Astrocyte (in vitro differentiated cells and primary cell): Measurements from ENCODE around the gene SLC12A4. TPM values are rescaled to one million over a fixed set of nuclear protein-coding genes. Genes with fewer than 3 reads are reported as not detected.

ENCODE experiments used
- DNase-seq: peaks from one replicate; pipeline ENCODE4 v3.0.0-alpha.2; 2010; ENCODE audit warnings: low read depth
- FAIRE-seq: peaks from 2 replicates; lab custom pipeline; 2011; peaks lifted over from hg19 to GRCh38; lab: Jason Lieb, UNC
- H2AFZ ChIP-seq: 2 replicates; pipeline ENCODE4 v1.6.0; 2012; ENCODE audit warnings: low read depth, low read length, inconsistent platforms
- H3K27ac ChIP-seq: 2 replicates; pipeline ENCODE4 v1.5.1; 2011; ENCODE audit warnings: low read depth, low read length, inconsistent platforms
- H3K27me3 ChIP-seq: 2 replicates; pipeline ENCODE4 v1.6.0; 2011; ENCODE audit warnings: low read length, inconsistent platforms; ENCODE audit not compliant: insufficient read depth
- H3K36me3 ChIP-seq: 2 replicates; pipeline ENCODE4 v1.5.1; 2011; ENCODE audit warnings: low read length, inconsistent platforms; ENCODE audit not compliant: insufficient read depth
- H3K4me1 ChIP-seq: 2 replicates; pipeline ENCODE4 v1.5.1; 2011; ENCODE audit warnings: low read length, inconsistent platforms; ENCODE audit not compliant: insufficient read depth
- H3K4me2 ChIP-seq: 2 replicates; pipeline ENCODE4 v1.6.0; 2012; ENCODE audit warnings: low read length, inconsistent platforms
- H3K4me3 ChIP-seq: 2 replicates; pipeline ENCODE4 v1.5.1; 2011; ENCODE audit warnings: low read depth, mild to moderate bottlenecking, low read length, inconsistent platforms; ENCODE audit not compliant: insufficient read depth
- H3K79me2 ChIP-seq: 2 replicates; pipeline ENCODE4 v1.6.0; 2012; ENCODE audit warnings: mild to moderate bottlenecking, low read length, inconsistent platforms; ENCODE audit not compliant: insufficient read depth
- H3K9ac ChIP-seq: 2 replicates; pipeline ENCODE4 v1.6.0; 2012; ENCODE audit warnings: mild to moderate bottlenecking, low read length, inconsistent platforms
- H3K9me3 ChIP-seq: 2 replicates; pipeline ENCODE4 v1.5.1; 2012; ENCODE audit warnings: low read depth, mild to moderate bottlenecking, low read length, inconsistent platforms; ENCODE audit not compliant: insufficient read depth
- H4K20me1 ChIP-seq: 2 replicates; pipeline ENCODE4 v1.6.0; 2012; ENCODE audit warnings: low read length, inconsistent platforms; ENCODE audit not compliant: insufficient read depth
- H3K27ac Mint-ChIP-seq: one replicate; pipeline ENCODE4 v1.8.0; 2021; ENCODE audit warnings: mild to moderate bottlenecking, mixed read lengths; ENCODE audit not compliant: unreplicated experiment
- H3K27me3 Mint-ChIP-seq: one replicate; pipeline ENCODE4 v1.8.0; 2021; ENCODE audit warnings: low read depth, mixed read lengths; ENCODE audit not compliant: unreplicated experiment
- H3K36me3 Mint-ChIP-seq: one replicate; pipeline ENCODE4 v1.8.0; 2021; ENCODE audit warnings: low read depth, mixed read lengths; ENCODE audit not compliant: unreplicated experiment
- H3K4me1 Mint-ChIP-seq: one replicate; pipeline ENCODE4 v1.8.0; 2021; ENCODE audit warnings: low read depth, mixed read lengths; ENCODE audit not compliant: unreplicated experiment
- H3K4me3 Mint-ChIP-seq: one replicate; pipeline ENCODE4 v1.8.0; 2021; ENCODE audit warnings: mild to moderate bottlenecking, moderate library complexity, mixed read lengths; ENCODE audit not compliant: unreplicated experiment
- H3K9me3 Mint-ChIP-seq: one replicate; pipeline ENCODE4 v1.8.0; 2021; ENCODE audit warnings: mild to moderate bottlenecking, mixed read lengths; ENCODE audit not compliant: unreplicated experiment
- EZH2 ChIP-seq: IDR thresholded peaks from 2 replicates; pipeline ENCODE4 v1.6.1; 2012; ENCODE audit warnings: mild to moderate bottlenecking, low read length, inconsistent platforms; ENCODE audit not compliant: insufficient read depth
- total RNA-seq: library from RNA; stranded (reverse); gene quantifications from 2 replicates; pipeline ENCODE4 v1.2.1, GENCODE V29; 2021
- TF ChIP-seq, protein P1 (sequence below): IDR thresholded peaks from 2 replicates; pipeline ENCODE4 v1.5.1; 2011; ENCODE audit warnings: low read depth, mild to moderate bottlenecking, inconsistent platforms, low read length, moderate library complexity; ENCODE audit not compliant: insufficient read depth

Gene SLC12A4
- total RNA-seq, 1 donor from 2014 or later = 118 TPM

GRCh38 chr16:67924140-67924906 lies 44.1 kb downstream of the SLC12A4 start:
- Mint-ChIP-seq H3K27ac (no peak overlapping the region), H3K4me1 (peaks cover 9% of the 10 kb centered on the region), H3K27me3 (no peaks in the 10 kb centered on the region), H3K4me3 (no peak overlapping the region), H3K9me3 (no peaks in the 10 kb centered on the region), H3K36me3 (peaks cover 6% of the 10 kb centered on the region)
- TF ChIP-seq EZH2 = no peak
- TF ChIP-seq, protein P1, sequence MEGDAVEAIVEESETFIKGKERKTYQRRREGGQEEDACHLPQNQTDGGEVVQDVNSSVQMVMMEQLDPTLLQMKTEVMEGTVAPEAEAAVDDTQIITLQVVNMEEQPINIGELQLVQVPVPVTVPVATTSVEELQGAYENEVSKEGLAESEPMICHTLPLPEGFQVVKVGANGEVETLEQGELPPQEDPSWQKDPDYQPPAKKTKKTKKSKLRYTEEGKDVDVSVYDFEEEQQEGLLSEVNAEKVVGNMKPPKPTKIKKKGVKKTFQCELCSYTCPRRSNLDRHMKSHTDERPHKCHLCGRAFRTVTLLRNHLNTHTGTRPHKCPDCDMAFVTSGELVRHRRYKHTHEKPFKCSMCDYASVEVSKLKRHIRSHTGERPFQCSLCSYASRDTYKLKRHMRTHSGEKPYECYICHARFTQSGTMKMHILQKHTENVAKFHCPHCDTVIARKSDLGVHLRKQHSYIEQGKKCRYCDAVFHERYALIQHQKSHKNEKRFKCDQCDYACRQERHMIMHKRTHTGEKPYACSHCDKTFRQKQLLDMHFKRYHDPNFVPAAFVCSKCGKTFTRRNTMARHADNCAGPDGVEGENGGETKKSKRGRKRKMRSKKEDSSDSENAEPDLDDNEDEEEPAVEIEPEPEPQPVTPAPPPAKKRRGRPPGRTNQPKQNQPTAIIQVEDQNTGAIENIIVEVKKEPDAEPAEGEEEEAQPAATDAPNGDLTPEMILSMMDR = no peak
- Histone ChIP-seq H3K9me3 (no peaks in the 10 kb centered on the region), H4K20me1 (peaks cover 89% of the 10 kb centered on the region), H3K27me3 (no peaks in the 10 kb centered on the region), H3K27ac (no peak overlapping the region), H3K4me2 (no peak overlapping the region), H3K9ac (no peak overlapping the region), H3K4me1 (no peaks in the 10 kb centered on the region), H3K36me3 (no peaks in the 10 kb centered on the region), H3K79me2 (peaks cover 13% of the 10 kb centered on the region), H2AFZ (no peak overlapping the region), H3K4me3 (no peak overlapping the region)
- FAIRE-seq = no peak
- no peak for DNase-seq

DNA sequence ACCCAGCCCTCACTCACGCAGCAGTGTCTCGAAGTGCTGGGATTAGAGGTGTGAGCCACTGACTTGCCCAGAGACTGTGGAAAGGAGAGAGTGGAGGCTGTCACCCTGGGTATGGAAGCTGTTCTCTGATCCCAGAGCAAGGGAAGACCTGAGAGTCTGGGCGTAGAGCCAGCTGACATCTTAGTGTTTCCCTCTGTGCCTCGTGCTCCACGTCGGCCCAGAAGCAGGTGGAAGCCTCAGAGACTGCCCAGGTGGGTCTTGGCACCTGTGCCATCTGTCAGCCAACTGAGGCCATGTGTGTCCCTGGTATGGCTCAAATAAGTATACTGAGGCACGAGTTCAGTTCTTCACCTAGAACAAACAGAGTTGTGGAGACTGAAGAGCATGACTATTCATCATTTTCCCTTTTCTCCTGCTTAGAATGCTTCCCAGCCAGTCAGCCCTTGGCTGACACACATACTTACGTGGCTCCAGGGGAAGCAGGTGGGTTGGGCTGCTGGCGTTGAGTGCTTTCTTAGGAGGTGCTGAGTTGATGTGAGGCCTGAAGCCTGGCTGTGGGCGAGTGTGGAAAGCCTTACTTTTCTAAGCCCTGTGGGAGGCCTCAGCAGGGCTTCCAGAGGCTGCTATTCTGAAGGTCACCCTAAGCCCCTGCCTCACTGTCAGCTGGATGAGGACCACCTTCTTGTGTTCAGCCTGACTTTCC lies 44.9 kb downstream of the SLC12A4 start:
- H3K9me3 ChIP-seq = no peaks in the 10 kb centered on the region
- TF ChIP-seq EZH2 = no peak
- TF ChIP-seq, protein P1 = no peak
- no peaks in the 10 kb centered on the region for H3K36me3 ChIP-seq
- no peak overlapping the region for H3K27ac ChIP-seq
- H3K79me2 ChIP-seq = peaks cover 20% of the 10 kb centered on the region
- no peak overlapping the region for H3K9ac ChIP-seq
- Mint-ChIP-seq H3K36me3 (peaks cover 6% of the 10 kb centered on the region), H3K9me3 (no peaks in the 10 kb centered on the region), H3K4me3 (no peak overlapping the region), H3K27ac (no peak overlapping the region), H3K4me1 (peaks cover 12% of the 10 kb centered on the region), H3K27me3 (no peaks in the 10 kb centered on the region)
- no peaks in the 10 kb centered on the region for H3K4me1 ChIP-seq
- FAIRE-seq (no peak), DNase-seq (no peak)
- H3K27me3 ChIP-seq = no peaks in the 10 kb centered on the region
- H3K4me3 ChIP-seq = no peak overlapping the region
- H2AFZ ChIP-seq = no peak overlapping the region
- no peak overlapping the region for H3K4me2 ChIP-seq
- peaks cover 90% of the 10 kb centered on the region for H4K20me1 ChIP-seq
